ENCODE measurements around the gene SYT4. TPM values are rescaled to one million over a fixed set of nuclear protein-coding genes. Genes with fewer than 3 reads are reported as not detected.

SYT4 gene
- total and polyA plus RNA-seq, 2 of the 8 experiments (the other 6 are each of a cell fraction or from before 2014, with no cell fraction given), result 2.4 to 10.2 TPM

GRCh38 chr18:43278355-43278754 lies 1.1 kb upstream of the SYT4 start:
- Histone ChIP-seq H3K4me3 (ENCODE audit: extremely low read depth in 1 of 4, insufficient read depth in 2 of 4, low read depth in 3 of 4, low read length in 4 of 4) (no peak overlapping the region), H2BK120ac (replicated peaks; ENCODE audit: low read depth, low read length) (no peak overlapping the region), H3K27me3 (replicated peaks in 1 of 4; ENCODE audit: control insufficient read depth in 3 of 4, extremely low read depth in 1 of 4, insufficient read depth in 3 of 4, low read length in 3 of 4) (no peaks in the 10 kb centered on the region), H3K4ac (replicated peaks; ENCODE audit: insufficient read length, low read depth, low read length) (no peak overlapping the region), H4K8ac (ENCODE audit: extremely low read depth, insufficient read depth, low read length) (no peak overlapping the region), H2AFZ (ENCODE audit: low read length) (no peak overlapping the region), H3K18ac (ENCODE audit: extremely low read depth, low read length) (no peak overlapping the region), H3K14ac (ENCODE audit: insufficient read length) (no peak overlapping the region), H3K79me1 (ENCODE audit: low read depth, low read length) (no peaks in the 10 kb centered on the region), H2BK15ac (ENCODE audit: low read length) (no peak overlapping the region), H4K5ac (ENCODE audit: insufficient read length, low read depth, low read length) (no peak overlapping the region), H2AK5ac (ENCODE audit: low read depth, low read length) (no peak overlapping the region), H3K9ac (replicated peaks in 1 of 4; ENCODE audit: extremely low read depth in 1 of 4, low read depth in 3 of 4, low read length in 3 of 4) (no peak overlapping the region), H3K4me1 (replicated peaks in 1 of 4; ENCODE audit: control insufficient read depth in 3 of 4, insufficient read depth in 4 of 4, low read length in 3 of 4) (peaks cover 0 to 5% (median 2%) of the 10 kb centered on the region in 4 experiments; a peak in 2 of 7 replicates), H3K9me3 (ENCODE audit: insufficient read depth in 2 of 2, low read depth in 1 of 2, low read length in 1 of 2) (no peaks in the 10 kb centered on the region), H3K4me2 (ENCODE audit: insufficient read depth in 1 of 2, low read depth in 2 of 2, low read length in 2 of 2) (no peak overlapping the region), H3K56ac (replicated peaks; ENCODE audit: insufficient read length, low read depth, low read length) (no peak overlapping the region), H4K91ac (replicated peaks; ENCODE audit: insufficient read length, low read length) (no peak overlapping the region), H3K36me3 (ENCODE audit: control insufficient read depth in 2 of 4, insufficient read depth in 4 of 4, low read length in 3 of 4) (no peaks in the 10 kb centered on the region), H3K23ac (ENCODE audit: insufficient read length) (no peak overlapping the region), H2BK12ac (ENCODE audit: low read depth, low read length) (no peak overlapping the region), H2BK5ac (ENCODE audit: low read depth, low read length) (no peak overlapping the region), H2BK20ac (ENCODE audit: low read length) (no peak overlapping the region), H3K23me2 (ENCODE audit: low read depth, low read length) (no peaks in the 10 kb centered on the region), H3K79me2 (ENCODE audit: control insufficient read depth in 1 of 2, insufficient read depth in 2 of 2, low read length in 2 of 2) (0 out of 4 replicates have a peak, but pooled peaks cover 0 to 6% of the 10 kb centered on the region in 2 experiments), H3K27ac (ENCODE audit: low read depth, low read length) (no peak overlapping the region), H4K20me1 (replicated peaks in 1 of 2; ENCODE audit: control insufficient read depth in 1 of 2, insufficient read depth in 2 of 2, low read length in 2 of 2) (no peaks in the 10 kb centered on the region)
- CTCF ChIA-PET (ENCODE audit: partially characterized antibody), result interaction anchor here (1.1 kb wide), 1 partner anchor 8 kb away, joined by 3 read pairs; no protein-coding TSS in a partner anchor
- TF ChIP-seq, protein P1, sequence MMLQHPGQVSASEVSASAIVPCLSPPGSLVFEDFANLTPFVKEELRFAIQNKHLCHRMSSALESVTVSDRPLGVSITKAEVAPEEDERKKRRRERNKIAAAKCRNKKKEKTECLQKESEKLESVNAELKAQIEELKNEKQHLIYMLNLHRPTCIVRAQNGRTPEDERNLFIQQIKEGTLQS (IDR thresholded peaks at IDR 0.05; ENCODE audit: insufficient read depth, low read depth, low read length), result no peak
- no peak for TF ChIP-seq CBX8 (IDR thresholded peaks at IDR 0.05; ENCODE audit: borderline replicate concordance, low read depth, low read length)
- no peak for TF ChIP-seq HDAC6 (IDR thresholded peaks at IDR 0.05; ENCODE audit: low read depth, low read length)
- TF ChIP-seq YY1 (IDR thresholded peaks at IDR 0.05; ENCODE audit: low read depth, low read length), result no peak
- TF ChIP-seq, protein P2, sequence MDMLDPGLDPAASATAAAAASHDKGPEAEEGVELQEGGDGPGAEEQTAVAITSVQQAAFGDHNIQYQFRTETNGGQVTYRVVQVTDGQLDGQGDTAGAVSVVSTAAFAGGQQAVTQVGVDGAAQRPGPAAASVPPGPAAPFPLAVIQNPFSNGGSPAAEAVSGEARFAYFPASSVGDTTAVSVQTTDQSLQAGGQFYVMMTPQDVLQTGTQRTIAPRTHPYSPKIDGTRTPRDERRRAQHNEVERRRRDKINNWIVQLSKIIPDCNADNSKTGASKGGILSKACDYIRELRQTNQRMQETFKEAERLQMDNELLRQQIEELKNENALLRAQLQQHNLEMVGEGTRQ (IDR thresholded peaks at IDR 0.05; ENCODE audit: low read length), result no peak
- TF ChIP-seq POLR2AphosphoS5 (IDR thresholded peaks at IDR 0.05; ENCODE audit: low read depth, low read length), result no peak
- no peak for TF ChIP-seq SP1 (IDR thresholded peaks at IDR 0.05; ENCODE audit: low read depth, low read length)
- FAIRE-seq, result no peak
- no peak for DNase-seq (ENCODE audit: low read depth in 1 of 2, low spot score in 2 of 2)
- POLR2A ChIA-PET (ENCODE audit: partially characterized antibody), result no interaction called here

Measured in H1 (cell line).